ENCODE data around the gene ZNF578.
"Not testable (repeated sequence)": the region's sequence is repeated elsewhere in the genome, so short reads cannot be mapped to it uniquely, and the experiment has no call there.

DNA sequence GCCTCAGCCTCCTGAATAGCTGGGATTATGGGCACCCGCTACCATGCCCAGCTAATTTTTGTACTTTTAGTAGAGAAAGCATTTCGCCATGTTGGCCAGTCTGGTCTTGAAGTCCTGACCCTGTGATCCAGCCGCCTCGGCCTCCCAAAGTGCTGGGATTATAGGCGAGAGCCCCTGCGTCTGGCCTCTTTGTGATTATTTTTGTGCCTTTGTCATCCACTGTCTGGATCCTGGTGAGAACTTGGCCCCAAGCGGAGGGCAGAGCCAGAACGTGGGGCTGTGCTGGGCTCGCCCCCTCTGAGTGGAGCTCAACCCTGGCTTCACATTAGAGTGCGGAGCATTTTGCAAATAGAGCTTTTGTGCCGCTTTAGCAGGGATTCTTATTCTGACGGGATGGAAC lies 47.6 kb downstream of the ZNF578 start:
- TF ChIP-seq, protein P1, sequence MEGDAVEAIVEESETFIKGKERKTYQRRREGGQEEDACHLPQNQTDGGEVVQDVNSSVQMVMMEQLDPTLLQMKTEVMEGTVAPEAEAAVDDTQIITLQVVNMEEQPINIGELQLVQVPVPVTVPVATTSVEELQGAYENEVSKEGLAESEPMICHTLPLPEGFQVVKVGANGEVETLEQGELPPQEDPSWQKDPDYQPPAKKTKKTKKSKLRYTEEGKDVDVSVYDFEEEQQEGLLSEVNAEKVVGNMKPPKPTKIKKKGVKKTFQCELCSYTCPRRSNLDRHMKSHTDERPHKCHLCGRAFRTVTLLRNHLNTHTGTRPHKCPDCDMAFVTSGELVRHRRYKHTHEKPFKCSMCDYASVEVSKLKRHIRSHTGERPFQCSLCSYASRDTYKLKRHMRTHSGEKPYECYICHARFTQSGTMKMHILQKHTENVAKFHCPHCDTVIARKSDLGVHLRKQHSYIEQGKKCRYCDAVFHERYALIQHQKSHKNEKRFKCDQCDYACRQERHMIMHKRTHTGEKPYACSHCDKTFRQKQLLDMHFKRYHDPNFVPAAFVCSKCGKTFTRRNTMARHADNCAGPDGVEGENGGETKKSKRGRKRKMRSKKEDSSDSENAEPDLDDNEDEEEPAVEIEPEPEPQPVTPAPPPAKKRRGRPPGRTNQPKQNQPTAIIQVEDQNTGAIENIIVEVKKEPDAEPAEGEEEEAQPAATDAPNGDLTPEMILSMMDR (conservative IDR thresholded peaks at IDR 0.05; ENCODE audit: low read depth, low read length) = not testable (repeated sequence)
- not testable (repeated sequence) for TF ChIP-seq CEBPB (IDR thresholded peaks at IDR 0.05; ENCODE audit: low read depth, low read length); RFX5 (IDR thresholded peaks at IDR 0.05; ENCODE audit: low read depth, low read length); POLR2A (IDR thresholded peaks at IDR 0.05; ENCODE audit: low read depth, low read length); RCOR1 (IDR thresholded peaks at IDR 0.05; ENCODE audit: insufficient replicate concordance, low read length); FOS (IDR thresholded peaks at IDR 0.05; ENCODE audit: low read depth, low read length); MAFK (IDR thresholded peaks at IDR 0.05; ENCODE audit: low read depth, low read length); CHD1 (IDR thresholded peaks at IDR 0.05; ENCODE audit: low read depth, low read length); BHLHE40 (IDR thresholded peaks at IDR 0.05; ENCODE audit: low read depth, low read length); RAD21 (IDR thresholded peaks at IDR 0.05; ENCODE audit: low read length)
- TF ChIP-seq, protein P2, sequence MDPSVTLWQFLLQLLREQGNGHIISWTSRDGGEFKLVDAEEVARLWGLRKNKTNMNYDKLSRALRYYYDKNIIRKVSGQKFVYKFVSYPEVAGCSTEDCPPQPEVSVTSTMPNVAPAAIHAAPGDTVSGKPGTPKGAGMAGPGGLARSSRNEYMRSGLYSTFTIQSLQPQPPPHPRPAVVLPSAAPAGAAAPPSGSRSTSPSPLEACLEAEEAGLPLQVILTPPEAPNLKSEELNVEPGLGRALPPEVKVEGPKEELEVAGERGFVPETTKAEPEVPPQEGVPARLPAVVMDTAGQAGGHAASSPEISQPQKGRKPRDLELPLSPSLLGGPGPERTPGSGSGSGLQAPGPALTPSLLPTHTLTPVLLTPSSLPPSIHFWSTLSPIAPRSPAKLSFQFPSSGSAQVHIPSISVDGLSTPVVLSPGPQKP (IDR thresholded peaks at IDR 0.05; ENCODE audit: borderline replicate concordance, low read depth, low read length) = not testable (repeated sequence)
- TF ChIP-seq, protein P3, sequence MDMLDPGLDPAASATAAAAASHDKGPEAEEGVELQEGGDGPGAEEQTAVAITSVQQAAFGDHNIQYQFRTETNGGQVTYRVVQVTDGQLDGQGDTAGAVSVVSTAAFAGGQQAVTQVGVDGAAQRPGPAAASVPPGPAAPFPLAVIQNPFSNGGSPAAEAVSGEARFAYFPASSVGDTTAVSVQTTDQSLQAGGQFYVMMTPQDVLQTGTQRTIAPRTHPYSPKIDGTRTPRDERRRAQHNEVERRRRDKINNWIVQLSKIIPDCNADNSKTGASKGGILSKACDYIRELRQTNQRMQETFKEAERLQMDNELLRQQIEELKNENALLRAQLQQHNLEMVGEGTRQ (IDR thresholded peaks at IDR 0.05; ENCODE audit: low read depth, low read length) = not testable (repeated sequence)
